Activated effector memory CD4-positive, alpha-beta T cell treated with Interleukin-2 at 50 U/mL for 16 hours (primary cell): ENCODE data around the gene RBM17.
"Not testable (repeated sequence)": the region's sequence is repeated elsewhere in the genome, so short reads cannot be mapped to it uniquely, and the experiment has no call there.

Experiments
- DNase-seq: peaks from one replicate; pipeline ENCODE4 v3.0.0-alpha.2; 2020

RBM17 gene

GRCh38 chr10:6056411-6057135, 32.3 kb upstream of the RBM17 start:
- DNase-seq: no peak

DNA sequence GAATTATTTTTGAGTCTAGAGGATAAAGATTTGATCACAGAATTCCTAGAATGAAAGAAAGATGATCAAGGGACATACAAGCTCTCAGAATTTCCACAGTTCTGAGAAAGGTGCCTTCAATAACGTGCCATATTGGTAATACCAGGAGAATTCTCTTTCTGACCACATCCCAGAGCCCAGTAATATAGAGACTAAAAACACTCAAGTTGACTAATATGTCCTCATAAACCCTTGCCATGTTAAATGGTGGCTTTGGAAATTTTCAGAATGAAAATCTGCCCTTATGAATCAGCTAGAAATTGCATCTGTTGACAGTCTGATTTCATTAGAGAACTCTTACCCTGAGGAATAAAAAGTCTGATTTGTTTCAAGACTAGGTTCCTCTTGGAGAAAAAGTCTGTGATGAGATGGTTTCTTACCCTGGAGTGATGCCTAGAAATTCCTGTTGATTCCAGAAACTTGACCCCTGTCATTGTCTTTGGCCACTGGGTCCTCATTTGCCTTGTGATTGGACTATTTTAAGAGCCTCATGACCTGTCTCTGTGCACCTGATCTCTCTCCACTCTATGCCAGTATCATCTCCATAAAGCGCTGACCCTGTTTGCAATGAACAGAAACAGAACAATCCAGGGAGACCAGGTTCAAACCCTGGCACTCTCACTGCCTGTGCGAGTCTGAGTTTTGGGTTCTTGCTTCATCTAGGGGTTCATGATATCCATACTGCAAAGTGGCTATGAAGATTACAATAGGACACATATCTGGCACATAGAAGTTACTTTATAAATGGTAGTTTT, 30.0 kb upstream of the RBM17 start:
- DNase-seq: no peak

DNA sequence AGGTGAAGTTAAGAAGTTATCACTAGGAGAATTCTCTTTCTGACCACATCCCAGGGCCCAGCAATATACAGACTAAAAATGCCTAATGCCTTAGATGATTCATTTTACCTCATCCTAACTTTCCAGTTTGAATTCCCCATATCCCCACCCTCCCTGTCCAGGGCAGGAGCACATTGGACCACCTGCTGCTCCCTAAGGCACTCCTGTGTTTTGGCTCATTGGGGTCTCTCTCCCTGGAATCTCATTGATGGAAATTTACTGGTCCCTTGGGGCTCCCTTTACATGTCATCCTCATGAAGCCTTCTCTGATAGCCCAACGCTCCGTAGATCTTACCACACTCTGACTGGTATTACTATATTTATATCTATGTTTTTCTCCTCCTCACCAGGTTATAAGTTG, 29.3 kb upstream of the RBM17 start:
- DNase-seq: no peak

DNA sequence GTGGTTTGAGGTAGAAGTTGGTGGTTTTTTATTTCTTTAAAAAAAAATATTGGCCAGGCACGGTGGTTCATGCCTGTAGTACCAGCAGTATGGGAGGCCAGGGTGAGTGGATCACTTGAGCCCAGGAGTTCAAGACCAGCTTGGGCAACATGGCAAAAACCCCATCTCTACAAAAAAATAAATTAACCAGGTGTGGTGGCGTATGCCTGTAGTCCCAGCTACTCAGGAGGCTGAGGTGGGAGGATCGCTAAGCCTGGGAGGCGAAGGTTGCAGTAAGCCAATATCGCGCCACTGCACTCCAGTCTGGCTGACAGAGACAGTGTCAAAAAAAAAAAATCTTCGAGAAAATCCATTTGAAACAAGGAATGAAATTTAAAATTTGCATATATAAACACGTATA, 27.8 kb upstream of the RBM17 start:
- no peak for DNase-seq

- peak; percentile 48 for DNase-seq
Observed at GRCh38 chr10:6062101-6062771, 26.6 kb upstream of the RBM17 start, which contains the start of gene IL2RA. Gene IL2RA (minus strand): TSS chr10:6062367. CDS start chr10:6062151, 216 bp downstream.

- no peak for DNase-seq
Observed at GRCh38 chr10:6064119-6064518, 24.7 kb upstream of the RBM17 start.

GRCh38 chr10:6064726-6065125, 24.1 kb upstream of the RBM17 start:
- not testable (repeated sequence) for DNase-seq

GRCh38 chr10:6065406-6065805, 23.4 kb upstream of the RBM17 start:
- no peak for DNase-seq

DNA sequence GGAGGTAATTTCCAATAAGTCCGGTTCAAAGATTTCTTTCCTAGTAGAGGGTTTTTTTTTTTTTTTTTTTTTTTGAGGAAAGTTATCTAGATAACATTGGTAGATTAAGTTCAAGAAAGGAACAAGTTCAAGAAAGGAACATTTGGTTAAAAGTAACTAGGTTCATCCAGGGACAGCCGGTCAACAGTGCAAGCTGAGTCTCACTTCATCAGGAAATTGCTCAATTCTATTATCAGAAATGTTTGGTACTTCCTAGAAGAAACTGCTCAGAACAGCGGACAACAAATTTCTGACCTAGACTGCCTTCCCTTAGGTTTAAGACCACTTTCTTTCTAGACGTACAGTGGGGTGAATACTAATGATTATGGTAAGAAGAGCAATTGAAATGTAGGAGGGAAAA, 23.0 kb upstream of the RBM17 start:
- no peak for DNase-seq

- DNase-seq: no peak
Observed at GRCh38 chr10:6067457-6067856, 21.4 kb upstream of the RBM17 start.

GRCh38 chr10:6068006-6068405, 20.8 kb upstream of the RBM17 start:
- no peak for DNase-seq

DNA sequence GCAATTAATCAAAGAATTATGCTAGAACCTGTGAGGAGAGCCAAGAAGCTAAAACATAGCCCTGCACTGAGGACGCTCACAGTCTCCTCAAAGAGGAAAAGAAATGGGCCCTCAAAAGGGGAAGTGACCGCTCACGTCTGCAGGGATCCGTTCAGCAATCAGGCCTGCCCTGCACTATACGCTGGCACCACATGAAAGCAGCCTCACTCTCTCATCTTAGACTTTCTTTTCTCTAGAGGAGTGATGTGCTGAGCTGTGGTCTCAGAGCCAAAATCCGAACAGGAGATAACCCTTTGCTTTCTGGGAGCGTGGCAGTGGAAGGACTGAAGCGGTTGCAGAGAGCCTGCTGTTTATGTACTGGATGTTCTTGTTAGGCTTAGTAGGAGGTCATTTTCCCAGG, 20.4 kb upstream of the RBM17 start:
- no peak for DNase-seq

- DNase-seq: no peak
Observed at GRCh38 chr10:6069081-6069931, 19.5 kb upstream of the RBM17 start.

DNA sequence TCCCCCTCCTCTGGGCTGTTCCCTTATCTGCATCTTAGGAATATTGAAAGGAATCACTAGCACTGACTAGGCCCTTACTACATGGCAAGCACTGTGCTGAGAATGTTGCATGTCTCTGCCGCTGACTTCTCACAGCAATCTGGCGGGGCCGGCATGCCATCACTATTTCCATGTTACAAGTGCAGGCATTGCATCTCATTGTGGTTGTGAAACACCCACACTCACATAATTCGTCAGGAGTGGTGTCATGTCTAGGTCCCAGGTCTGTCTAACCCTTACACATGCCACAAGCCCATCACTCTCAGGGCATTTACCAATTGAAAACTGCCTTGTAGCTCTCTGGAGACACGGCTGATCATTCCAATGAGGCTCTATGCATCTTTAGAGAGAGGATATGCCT, 18.2 kb upstream of the RBM17 start:
- DNase-seq: no peak

GRCh38 chr10:6071181-6072175, 17.4 kb upstream of the RBM17 start:
- no peak for DNase-seq

GRCh38 chr10:6072215-6072934, 16.5 kb upstream of the RBM17 start:
- no peak for DNase-seq

- DNase-seq: no peak
Observed at GRCh38 chr10:6074489-6075301, 14.1 kb upstream of the RBM17 start.

DNA sequence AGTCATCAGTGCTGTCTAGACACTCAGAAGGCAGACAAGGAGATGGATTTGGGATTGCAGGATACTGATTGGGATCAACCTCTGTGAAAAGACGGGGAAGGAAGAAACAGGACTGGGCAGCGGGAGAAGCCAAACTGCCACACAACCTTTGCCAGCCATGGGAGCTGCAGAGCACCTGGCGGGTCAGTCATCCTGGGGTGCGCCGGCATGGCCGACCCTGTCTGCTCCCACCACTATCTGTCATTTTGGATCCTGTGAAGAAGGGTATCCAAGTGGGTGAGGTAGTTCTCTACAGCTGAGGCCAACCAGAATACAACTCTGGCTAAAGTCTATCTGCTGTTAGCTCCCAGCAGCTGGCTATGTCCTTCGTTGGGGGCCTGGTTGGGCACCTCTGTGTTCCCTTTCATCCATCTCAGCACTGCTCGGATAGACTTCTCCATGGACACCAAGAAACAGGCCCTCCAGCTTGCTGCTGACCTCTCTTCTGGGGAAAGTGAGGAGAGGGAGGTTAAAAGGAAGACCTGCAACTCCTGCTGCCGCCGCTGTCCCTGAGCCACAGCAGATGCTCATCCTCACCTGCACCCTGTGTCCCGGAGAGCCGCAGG, 11.7 kb upstream of the RBM17 start:
- no peak for DNase-seq

DNA sequence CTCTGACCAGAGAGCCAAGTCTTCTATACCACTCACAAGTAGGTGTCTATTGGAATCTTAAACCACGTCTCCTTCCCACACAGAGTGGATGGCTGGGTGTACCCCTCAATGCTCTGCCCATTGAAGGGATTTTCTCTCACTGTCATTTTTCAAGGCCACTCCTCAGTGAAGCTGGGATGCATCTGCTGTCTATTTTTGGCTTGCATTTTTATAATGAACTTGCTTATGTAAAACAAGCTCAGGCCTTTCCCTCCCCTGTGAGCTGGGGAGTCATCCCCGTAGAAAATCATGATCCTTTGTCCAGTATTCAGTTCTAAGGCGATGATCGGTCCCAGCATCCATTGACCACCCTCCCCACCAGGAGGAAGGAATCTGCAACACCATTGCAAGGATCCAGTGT, 9.8 kb upstream of the RBM17 start:
- no peak for DNase-seq
